Activated T-cell treated with anti-CD3 and anti-CD28 coated beads, Interleukin-2, amount 50 U/mL, for 48 hours (primary cell): ENCODE measurements around the gene GOLGA8M.
A peak's percentile ranks its signal among the peaks of the same experiment; 100 is the strongest.
"Not testable (repeated sequence)": the region's sequence is repeated elsewhere in the genome, so short reads cannot be mapped to it uniquely, and the experiment has no call there.

Source experiments
- DNase-seq, 2 experiments: peaks; one replicate each; pipeline ENCODE4 v3.0.0-alpha.2; 2020

The GOLGA8M gene

GRCh38 chr15:28712270-28712669, at the start of gene GOLGA8M:
Gene GOLGA8M, minus strand, starts transcription at chr15:28712421. Its CDS starts 98 bp downstream, at chr15:28712323.
- not testable (repeated sequence) for DNase-seq

GRCh38 chr15:28742890-28743289, 30.7 kb upstream of the GOLGA8M start:
- DNase-seq = not testable (repeated sequence)

GRCh38 chr15:28738590-28739292, 26.5 kb upstream of the GOLGA8M start:
- DNase-seq = peak; percentile 25 to 33

- DNase-seq = not testable (repeated sequence)
These were observed 26.0 kb upstream of the GOLGA8M start for GRCh38 chr15:28738200-28738561.

- peak; percentile 38 to 59 for DNase-seq
These were observed 25.4 kb upstream of the GOLGA8M start for GRCh38 chr15:28737521-28738199.

GRCh38 chr15:28728061-28728460, 15.8 kb upstream of the GOLGA8M start:
- peak; percentile 33 to 53 for DNase-seq

- not testable (repeated sequence) for DNase-seq
These were observed 14.8 kb upstream of the GOLGA8M start for GRCh38 chr15:28727026-28727425.

GRCh38 chr15:28726102-28726501, 13.9 kb upstream of the GOLGA8M start:
- no peak for DNase-seq

- no peak for DNase-seq
These were observed 13.3 kb upstream of the GOLGA8M start for GRCh38 chr15:28725556-28725955.

- DNase-seq = not testable (repeated sequence)
These were observed 11.8 kb upstream of the GOLGA8M start for GRCh38 chr15:28723986-28724385.

GRCh38 chr15:28719626-28720025, 7.4 kb upstream of the GOLGA8M start:
- DNase-seq = not testable (repeated sequence)

GRCh38 chr15:28718576-28718975, 6.4 kb upstream of the GOLGA8M start:
- not testable (repeated sequence) for DNase-seq

- DNase-seq = not testable (repeated sequence)
These were observed 2.0 kb upstream of the GOLGA8M start for GRCh38 chr15:28714176-28714575.

GRCh38 chr15:28703927-28704326, 8.3 kb downstream of the GOLGA8M start:
- not testable (repeated sequence) for DNase-seq

- DNase-seq = not testable (repeated sequence)
These were observed 9.8 kb downstream of the GOLGA8M start for GRCh38 chr15:28702427-28702826.

GRCh38 chr15:28694006-28694751, 18.0 kb downstream of the GOLGA8M start:
- not testable (repeated sequence) for DNase-seq

- not testable (repeated sequence) for DNase-seq
These were observed 19.2 kb downstream of the GOLGA8M start for GRCh38 chr15:28693021-28693420.

GRCh38 chr15:28673533-28673932, 38.7 kb downstream of the GOLGA8M start:
- DNase-seq = not testable (repeated sequence)

GRCh38 chr15:28672122-28672521, 40.1 kb downstream of the GOLGA8M start:
- DNase-seq = not testable (repeated sequence)

- not testable (repeated sequence) for DNase-seq
These were observed 45.8 kb downstream of the GOLGA8M start for GRCh38 chr15:28666402-28666801.

- not testable (repeated sequence) for DNase-seq
These were observed 47.6 kb downstream of the GOLGA8M start for GRCh38 chr15:28664575-28664974.

GRCh38 chr15:28663717-28664116, 48.5 kb downstream of the GOLGA8M start:
- not testable (repeated sequence) for DNase-seq

- not testable (repeated sequence) for DNase-seq
These were observed 51.5 kb downstream of the GOLGA8M start for GRCh38 chr15:28660750-28661149.

GRCh38 chr15:28656018-28656360, 56.2 kb downstream of the GOLGA8M start:
- DNase-seq = not testable (repeated sequence)
